Testis (tissue), 2 donors: ENCODE measurements around the gene KRTAP12-4.

ENCODE experiments used
- POLR2A ChIP-seq: fragments of 450-650 bp; IDR thresholded peaks from one replicate; pipeline ENCODE4 v1.6.1; 2017; ENCODE audit warnings: antibody characterized with exemption, mild to moderate bottlenecking, moderate library complexity
- TF ChIP-seq, protein P1 (sequence below), 3 experiments: fragments of 450-650 bp in 2 of 3; fragments of 200-600 bp in 1 of 3; sonication (generic) in 1 of 3; IDR thresholded peaks; one replicate each; pipeline ENCODE4 v1.5.1; 2016 to 2019; ENCODE audit warnings: antibody characterized with exemption in 3 of 3, mild to moderate bottlenecking in 2 of 3, moderate library complexity in 1 of 3

DNA sequence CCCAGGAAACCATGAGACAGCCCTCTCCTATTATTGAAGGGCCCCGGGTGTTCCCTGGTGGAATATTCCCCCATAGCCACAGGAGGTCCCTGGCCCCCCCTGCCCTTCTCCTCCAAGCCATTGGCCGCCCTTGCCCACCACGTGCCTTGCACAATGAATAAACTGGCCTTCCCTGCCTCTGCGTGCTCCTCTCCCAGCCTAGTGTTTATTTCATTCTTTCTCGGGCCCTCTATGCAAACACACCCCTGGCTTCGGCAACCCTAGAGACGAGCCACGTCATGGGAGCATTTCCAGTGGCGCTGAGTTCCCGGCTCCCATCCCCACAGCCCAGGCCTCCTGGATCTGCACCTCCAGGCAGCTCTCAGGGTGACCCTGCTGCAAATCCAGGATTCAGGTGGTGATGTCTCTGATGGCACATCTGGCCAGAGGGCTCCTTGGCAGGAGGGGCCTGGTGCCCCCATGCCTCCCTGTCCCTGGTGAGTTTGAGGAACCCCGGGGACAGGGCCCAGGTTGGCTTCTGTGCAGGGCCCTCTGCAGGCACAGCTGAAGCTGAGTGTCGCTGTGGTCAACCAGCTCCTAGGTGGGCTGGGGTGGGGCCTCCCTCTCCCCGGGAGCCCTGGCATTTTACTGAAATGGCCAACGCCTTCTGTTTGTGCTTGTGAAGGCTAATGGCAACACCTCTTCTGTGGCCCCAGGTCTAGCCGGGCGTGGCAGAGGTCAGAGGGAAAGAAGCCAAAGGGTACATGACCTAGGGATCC lies 48.7 kb upstream of the KRTAP12-4 start:
- no peak for TF ChIP-seq POLR2A
- TF ChIP-seq, protein P1, sequence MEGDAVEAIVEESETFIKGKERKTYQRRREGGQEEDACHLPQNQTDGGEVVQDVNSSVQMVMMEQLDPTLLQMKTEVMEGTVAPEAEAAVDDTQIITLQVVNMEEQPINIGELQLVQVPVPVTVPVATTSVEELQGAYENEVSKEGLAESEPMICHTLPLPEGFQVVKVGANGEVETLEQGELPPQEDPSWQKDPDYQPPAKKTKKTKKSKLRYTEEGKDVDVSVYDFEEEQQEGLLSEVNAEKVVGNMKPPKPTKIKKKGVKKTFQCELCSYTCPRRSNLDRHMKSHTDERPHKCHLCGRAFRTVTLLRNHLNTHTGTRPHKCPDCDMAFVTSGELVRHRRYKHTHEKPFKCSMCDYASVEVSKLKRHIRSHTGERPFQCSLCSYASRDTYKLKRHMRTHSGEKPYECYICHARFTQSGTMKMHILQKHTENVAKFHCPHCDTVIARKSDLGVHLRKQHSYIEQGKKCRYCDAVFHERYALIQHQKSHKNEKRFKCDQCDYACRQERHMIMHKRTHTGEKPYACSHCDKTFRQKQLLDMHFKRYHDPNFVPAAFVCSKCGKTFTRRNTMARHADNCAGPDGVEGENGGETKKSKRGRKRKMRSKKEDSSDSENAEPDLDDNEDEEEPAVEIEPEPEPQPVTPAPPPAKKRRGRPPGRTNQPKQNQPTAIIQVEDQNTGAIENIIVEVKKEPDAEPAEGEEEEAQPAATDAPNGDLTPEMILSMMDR (IDR thresholded peaks at IDR 0.05), result no peak
